GM12878 (cell line): ENCODE data around the gene MSI2. TPM values are rescaled to one million over a fixed set of nuclear protein-coding genes. Genes with fewer than 3 reads are reported as not detected.
"Not testable (repeated sequence)": the region's sequence is repeated elsewhere in the genome, so short reads cannot be mapped to it uniquely, and the experiment has no call there.

Experiments
- ATAC-seq: fragments of 200-7000 bp; cut with Tn5 transposase; 3 replicates; pipeline ENCODE4 v1.9.1; 2020; ENCODE audit warnings: mild to moderate bottlenecking, moderate library complexity
- BruUV-seq: library from RNA; stranded (reverse); fragments of 400-500 nt; replicated peaks from 2 replicates; lab custom pipeline; 2021; lab: Mats Ljungman, UMichigan
- CTCF ChIA-PET: fragments of 300-600 bp; sonication (Branson Sonifier 250); formaldehyde crosslinking; extraction: SDS; loops from one replicate; lab custom pipeline; 2021; ENCODE audit warnings: inconsistent platforms; lab: Yijun Ruan, JAX
- POLR2A ChIA-PET: fragments of 350-600 bp; formaldehyde crosslinking; extraction: SDS; loops from one replicate; lab custom pipeline; 2021; ENCODE audit warnings: inconsistent platforms; lab: Charles Lee
- RAD21 ChIA-PET: fragments of 300-600 bp; sonication (Branson Sonifier 250); formaldehyde crosslinking; loops from one replicate; lab custom pipeline; 2023; ENCODE audit warnings: antibody characterized with exemption; ENCODE audit not compliant: unreplicated experiment; lab: Charles Lee
- SMC1A ChIA-PET: fragments of 300-600 bp; sonication (Branson Sonifier 250); formaldehyde crosslinking; loops from one replicate; lab custom pipeline; 2023; ENCODE audit not compliant: unreplicated experiment, uncharacterized antibody; lab: Charles Lee
- DNase-seq: peaks from one replicate; pipeline ENCODE4 v3.0.0-alpha.2; 2011; ENCODE audit warnings: low read depth, low spot score
- FAIRE-seq: peaks from 3 replicates; lab custom pipeline; 2011; peaks lifted over from hg19 to GRCh38; lab: Jason Lieb, UNC
- H2AFZ ChIP-seq: 2 replicates; pipeline ENCODE4 v1.6.0; 2011; ENCODE audit warnings: low read depth, low read length, control low read depth; ENCODE audit not compliant: control insufficient read depth
- H3K27ac ChIP-seq: 2 replicates; pipeline ENCODE4 v1.5.1; 2011; ENCODE audit warnings: control low read depth; ENCODE audit not compliant: control insufficient read depth, insufficient read depth
- H3K27me3 ChIP-seq, 2 experiments: replicated peaks in 1 of 2; 2 replicates each; pipeline versions ENCODE4 v1.6.0 to v1.6.1; 2011; ENCODE audit warnings: low read length in 1 of 2; ENCODE audit not compliant: control insufficient read depth in 2 of 2, insufficient read depth in 2 of 2
- H3K36me3 ChIP-seq, 2 experiments: 2 replicates each; pipeline ENCODE4 v1.5.1; 2011; ENCODE audit warnings: low read length in 1 of 2; ENCODE audit not compliant: control insufficient read depth in 2 of 2, insufficient read depth in 2 of 2
- H3K4me1 ChIP-seq: 2 replicates; pipeline ENCODE4 v1.6.1; 2011; ENCODE audit warnings: mild to moderate bottlenecking, low read length, moderate library complexity, mixed read lengths; ENCODE audit not compliant: control insufficient read depth, insufficient read depth
- H3K4me2 ChIP-seq: 2 replicates; pipeline ENCODE4 v1.6.0; 2011; ENCODE audit warnings: control low read depth; ENCODE audit not compliant: control insufficient read depth, insufficient read depth
- H3K4me3 ChIP-seq: fragments of 200-600 bp; sonication (generic); 2 replicates; pipeline ENCODE4 v1.5.1; 2016
- H3K79me2 ChIP-seq: 2 replicates; pipeline ENCODE4 v1.6.0; 2011; ENCODE audit warnings: low read length; ENCODE audit not compliant: control insufficient read depth, insufficient read depth
- H3K9ac ChIP-seq: 2 replicates; pipeline ENCODE4 v1.8.0; 2011; ENCODE audit warnings: low read length, control low read depth, mixed read lengths; ENCODE audit not compliant: control insufficient read depth, insufficient read depth
- H3K9me3 ChIP-seq: replicated peaks from 3 replicates; pipeline ENCODE4 v1.5.1; 2011; ENCODE audit warnings: mild to moderate bottlenecking, low read length; ENCODE audit not compliant: control insufficient read depth, insufficient read depth
- H4K20me1 ChIP-seq: 2 replicates; pipeline ENCODE4 v1.6.0; 2011; ENCODE audit not compliant: control insufficient read depth, insufficient read depth
- CHD2 ChIP-seq: IDR thresholded peaks from 2 replicates; pipeline ENCODE4 v1.6.1; 2011; ENCODE audit warnings: low read depth, low read length, improper control_type of control experiment, borderline replicate concordance
- CREB1 ChIP-seq: IDR thresholded peaks from 2 replicates; pipeline ENCODE4 v1.6.1; 2012; ENCODE audit warnings: low read depth, mild to moderate bottlenecking, inconsistent platforms
- KDM1A ChIP-seq: fragments of 200-600 bp; sonication (generic); IDR thresholded peaks from 2 replicates; pipeline ENCODE4 v1.6.1; 2016; ENCODE audit warnings: borderline replicate concordance
- PAX5 ChIP-seq: IDR thresholded peaks from 2 replicates; pipeline ENCODE4 v1.6.1; 2011; ENCODE audit warnings: low read depth, low read length, borderline replicate concordance
- YBX1 ChIP-seq: fragments of 450-650 bp; IDR thresholded peaks from 2 replicates; pipeline ENCODE4 v1.6.1; 2016; ENCODE audit warnings: antibody characterized with exemption
- WGBS: methylation state at CpG from one replicate; pipeline ENCODE4 v1.1.6; 2016; ENCODE audit warnings: low lambda C conversion rate; ENCODE audit not compliant: insufficient replicate concordance, insufficient coverage; ENCODE audit errors: missing lambda C conversion rate; 5-methylcytosine and 5-hydroxymethylcytosine counted together
- in situ Hi-C: fragments of 300-500 bp; cut with MboI; formaldehyde crosslinking; loops from 9 replicates; pipeline ENCODE4 v1.14.3; 2018; ENCODE audit warnings: mixed read lengths
- intact Hi-C: fragments of 100-400 bp; cut with micrococcal nuclease; formaldehyde crosslinking; loops from one replicate; pipeline ENCODE4 v1.14.2; 2022; ENCODE audit not compliant: unreplicated experiment
- polyA plus RNA-seq, 11 experiments: library from polyadenylated mRNA; depleted of rRNA in 4 of 11; unstranded in 6 of 11; stranded (reverse) in 5 of 11; fragments of >200 nt; fragmentation: Nextera tagmentation in 4 of 11; fragmentation: Illumina TruSeq in 1 of 11; extraction: Ambion mirVana in 4 of 11; extraction: Trizol in 1 of 11; gene quantifications; 1 replicate in 1 of 11; 2 replicates in 10 of 11; pipeline versions ENCODE4 v1.2.1 to v1.2.3, GENCODE V29; 2011 to 2016; ENCODE audit warnings: inconsistent platforms in 2 of 11, missing spikeins in 2 of 11, low read depth in 1 of 11
- total RNA-seq, 4 experiments: library from RNA; depleted of rRNA in 3 of 4; stranded (reverse); fragments of >200 nt in 3 of 4; fragmentation: Illumina TruSeq in 1 of 4; extraction: Trizol in 1 of 4; gene quantifications; 2 replicates each; pipeline versions ENCODE4 v1.2.1 to v1.2.3, GENCODE V29; 2013 to 2021

Gene MSI2
- total and polyA plus RNA-seq, 10 of the 15 experiments (the other 5 are each of a cell fraction or from before 2014, with no cell fraction given), result 6.1 to 76.1 (median 42.0) TPM

GRCh38 chr17:57221366-57222350 is 34.7 kb upstream of the MSI2 start (continued):
- TF ChIP-seq CHD2, result no peak
- TF ChIP-seq KDM1A, result no peak
- TF ChIP-seq YBX1, result no peak
- TF ChIP-seq CREB1, result no peak
- no peak for TF ChIP-seq PAX5

DNA sequence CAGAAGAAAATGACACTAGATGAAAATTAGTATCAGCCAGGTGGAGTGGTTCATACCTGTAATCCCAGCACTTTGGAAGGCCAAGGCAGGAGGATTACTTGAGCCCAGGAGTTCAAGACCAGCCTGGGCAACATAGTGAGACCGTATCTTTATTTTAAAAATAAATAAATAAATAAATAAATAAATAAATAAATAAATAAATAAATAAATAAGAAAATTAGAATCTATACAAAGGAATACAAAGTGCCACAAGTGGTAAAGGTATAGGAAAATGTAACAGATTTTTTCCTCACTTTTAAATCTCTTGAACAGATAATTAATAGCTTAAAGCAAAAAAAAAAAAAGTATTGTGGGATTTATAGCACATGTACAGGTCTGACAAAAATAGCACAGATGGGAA is 33.9 kb upstream of the MSI2 start:
- FAIRE-seq, in situ Hi-C loops, H3K27ac ChIP-seq, H3K4me1 ChIP-seq, RAD21 ChIA-PET, H3K36me3 ChIP-seq, H3K27me3 ChIP-seq, H3K4me3 ChIP-seq, CTCF ChIA-PET, H4K20me1 ChIP-seq, H3K4me2 ChIP-seq, H3K9me3 ChIP-seq, intact Hi-C loops, DNase-seq, POLR2A ChIA-PET, H3K79me2 ChIP-seq, BruUV-seq, H2AFZ ChIP-seq, H3K9ac ChIP-seq, ATAC-seq: not testable (repeated sequence)
- WGBS, result 0% methylated on average over 1 of the region's 1 CpG
- SMC1A ChIA-PET, result interaction anchor here (0.9 kb wide), 1 partner anchor 79 kb away, joined by 3 read pairs; no protein-coding TSS in a partner anchor
